GM12878 (cell line): ENCODE measurements around the gene CCDC68. TPM values are rescaled to one million over a fixed set of nuclear protein-coding genes. Genes with fewer than 3 reads are reported as not detected.

Source experiments
- ATAC-seq: fragments of 200-7000 bp; cut with Tn5 transposase; 3 replicates; pipeline ENCODE4 v1.9.1; 2020; ENCODE audit warnings: mild to moderate bottlenecking, moderate library complexity
- BruUV-seq: library from RNA; stranded (reverse); fragments of 400-500 nt; replicated peaks from 2 replicates; lab custom pipeline; 2021; lab: Mats Ljungman, UMichigan
- CTCF ChIA-PET: fragments of 300-600 bp; sonication (Branson Sonifier 250); formaldehyde crosslinking; extraction: SDS; loops from one replicate; lab custom pipeline; 2021; ENCODE audit warnings: inconsistent platforms; lab: Yijun Ruan, JAX
- POLR2A ChIA-PET: fragments of 350-600 bp; formaldehyde crosslinking; extraction: SDS; loops from one replicate; lab custom pipeline; 2021; ENCODE audit warnings: inconsistent platforms; lab: Charles Lee
- RAD21 ChIA-PET: fragments of 300-600 bp; sonication (Branson Sonifier 250); formaldehyde crosslinking; loops from one replicate; lab custom pipeline; 2023; ENCODE audit warnings: antibody characterized with exemption; ENCODE audit not compliant: unreplicated experiment; lab: Charles Lee
- SMC1A ChIA-PET: fragments of 300-600 bp; sonication (Branson Sonifier 250); formaldehyde crosslinking; loops from one replicate; lab custom pipeline; 2023; ENCODE audit not compliant: unreplicated experiment, uncharacterized antibody; lab: Charles Lee
- DNase-seq: peaks from one replicate; pipeline ENCODE4 v3.0.0-alpha.2; 2011; ENCODE audit warnings: low read depth, low spot score
- FAIRE-seq: peaks from 3 replicates; lab custom pipeline; 2011; peaks lifted over from hg19 to GRCh38; lab: Jason Lieb, UNC
- H2AFZ ChIP-seq: 2 replicates; pipeline ENCODE4 v1.6.0; 2011; ENCODE audit warnings: low read depth, low read length, control low read depth; ENCODE audit not compliant: control insufficient read depth
- H3K27ac ChIP-seq: 2 replicates; pipeline ENCODE4 v1.5.1; 2011; ENCODE audit warnings: control low read depth; ENCODE audit not compliant: control insufficient read depth, insufficient read depth
- H3K27me3 ChIP-seq, 2 experiments: replicated peaks in 1 of 2; 2 replicates each; pipeline versions ENCODE4 v1.6.0 to v1.6.1; 2011; ENCODE audit warnings: low read length in 1 of 2; ENCODE audit not compliant: control insufficient read depth in 2 of 2, insufficient read depth in 2 of 2
- H3K36me3 ChIP-seq, 2 experiments: 2 replicates each; pipeline ENCODE4 v1.5.1; 2011; ENCODE audit warnings: low read length in 1 of 2; ENCODE audit not compliant: control insufficient read depth in 2 of 2, insufficient read depth in 2 of 2
- H3K4me1 ChIP-seq: 2 replicates; pipeline ENCODE4 v1.6.1; 2011; ENCODE audit warnings: mild to moderate bottlenecking, low read length, moderate library complexity, mixed read lengths; ENCODE audit not compliant: control insufficient read depth, insufficient read depth
- H3K4me2 ChIP-seq: 2 replicates; pipeline ENCODE4 v1.6.0; 2011; ENCODE audit warnings: control low read depth; ENCODE audit not compliant: control insufficient read depth, insufficient read depth
- H3K4me3 ChIP-seq: fragments of 200-600 bp; sonication (generic); 2 replicates; pipeline ENCODE4 v1.5.1; 2016
- H3K79me2 ChIP-seq: 2 replicates; pipeline ENCODE4 v1.6.0; 2011; ENCODE audit warnings: low read length; ENCODE audit not compliant: control insufficient read depth, insufficient read depth
- H3K9ac ChIP-seq: 2 replicates; pipeline ENCODE4 v1.8.0; 2011; ENCODE audit warnings: low read length, control low read depth, mixed read lengths; ENCODE audit not compliant: control insufficient read depth, insufficient read depth
- H3K9me3 ChIP-seq: replicated peaks from 3 replicates; pipeline ENCODE4 v1.5.1; 2011; ENCODE audit warnings: mild to moderate bottlenecking, low read length; ENCODE audit not compliant: control insufficient read depth, insufficient read depth
- H4K20me1 ChIP-seq: 2 replicates; pipeline ENCODE4 v1.6.0; 2011; ENCODE audit not compliant: control insufficient read depth, insufficient read depth
- BCLAF1 ChIP-seq: fragments of 450-650 bp; IDR thresholded peaks from 2 replicates; pipeline ENCODE4 v1.6.1; 2017; ENCODE audit warnings: antibody characterized with exemption, mild to moderate bottlenecking, moderate library complexity
- CBX5 ChIP-seq: sonication (generic); IDR thresholded peaks from 2 replicates; pipeline ENCODE4 v1.6.1; 2016; ENCODE audit warnings: low read depth, moderate library complexity, mild to moderate bottlenecking, inconsistent platforms
- EZH2 ChIP-seq: IDR thresholded peaks from 2 replicates; pipeline ENCODE4 v1.6.1; 2012; ENCODE audit warnings: low read depth, mild to moderate bottlenecking, control low read depth, inconsistent platforms, low read length, borderline replicate concordance; ENCODE audit not compliant: control insufficient read depth
- KLF5 ChIP-seq: fragments of 450-650 bp; IDR thresholded peaks from 2 replicates; pipeline ENCODE4 v1.6.1; 2014; ENCODE audit warnings: mild to moderate bottlenecking; ENCODE audit not compliant: partially characterized antibody
- MEF2B ChIP-seq: fragments of 450-650 bp; IDR thresholded peaks from 2 replicates; pipeline ENCODE4 v1.6.1; 2018; ENCODE audit warnings: mild to moderate bottlenecking, moderate library complexity; ENCODE audit not compliant: partially characterized antibody, poor library complexity, severe bottlenecking
- RB1 ChIP-seq: fragments of 450-650 bp; formaldehyde crosslinking; IDR thresholded peaks from 2 replicates; pipeline ENCODE4 v1.6.1; 2017; ENCODE audit warnings: mild to moderate bottlenecking, borderline replicate concordance
- SIX5 ChIP-seq: IDR thresholded peaks from 2 replicates; pipeline ENCODE4 v1.6.1; 2011; ENCODE audit warnings: mild to moderate bottlenecking, low read depth, low read length, moderate library complexity; ENCODE audit not compliant: severe bottlenecking
- SUPT20H ChIP-seq: IDR thresholded peaks from 2 replicates; pipeline ENCODE4 v1.6.1; 2011; ENCODE audit warnings: low read depth, mild to moderate bottlenecking, low read length, moderate library complexity, borderline replicate concordance; ENCODE audit not compliant: control insufficient read depth
- WGBS: methylation state at CpG from one replicate; pipeline ENCODE4 v1.1.6; 2016; ENCODE audit warnings: low lambda C conversion rate; ENCODE audit not compliant: insufficient replicate concordance, insufficient coverage; ENCODE audit errors: missing lambda C conversion rate; 5-methylcytosine and 5-hydroxymethylcytosine counted together
- in situ Hi-C: fragments of 300-500 bp; cut with MboI; formaldehyde crosslinking; loops from 9 replicates; pipeline ENCODE4 v1.14.3; 2018; ENCODE audit warnings: mixed read lengths
- intact Hi-C: fragments of 100-400 bp; cut with micrococcal nuclease; formaldehyde crosslinking; loops from one replicate; pipeline ENCODE4 v1.14.2; 2022; ENCODE audit not compliant: unreplicated experiment
- polyA plus RNA-seq, 11 experiments: library from polyadenylated mRNA; depleted of rRNA in 4 of 11; unstranded in 6 of 11; stranded (reverse) in 5 of 11; fragments of >200 nt; fragmentation: Nextera tagmentation in 4 of 11; fragmentation: Illumina TruSeq in 1 of 11; extraction: Ambion mirVana in 4 of 11; extraction: Trizol in 1 of 11; gene quantifications; 1 replicate in 1 of 11; 2 replicates in 10 of 11; pipeline versions ENCODE4 v1.2.1 to v1.2.3, GENCODE V29; 2011 to 2016; ENCODE audit warnings: inconsistent platforms in 2 of 11, missing spikeins in 2 of 11, low read depth in 1 of 11
- total RNA-seq, 4 experiments: library from RNA; depleted of rRNA in 3 of 4; stranded (reverse); fragments of >200 nt in 3 of 4; fragmentation: Illumina TruSeq in 1 of 4; extraction: Trizol in 1 of 4; gene quantifications; 2 replicates each; pipeline versions ENCODE4 v1.2.1 to v1.2.3, GENCODE V29; 2013 to 2021
- TF ChIP-seq, protein P1 (sequence below): fragments of 450-650 bp; formaldehyde crosslinking; IDR thresholded peaks from 2 replicates; pipeline ENCODE4 v1.4.0; 2022; ENCODE audit warnings: mild to moderate bottlenecking, moderate library complexity

The CCDC68 gene
- total and polyA plus RNA-seq, 10 of the 15 experiments (the other 5 are each of a cell fraction or from before 2014, with no cell fraction given) = 0.04 TPM; not detected in 9

- Histone ChIP-seq H3K36me3 (no peaks in the 10 kb centered on the region), H3K79me2 (no peaks in the 10 kb centered on the region), H3K9ac (no peak overlapping the region), H3K27ac (no peak overlapping the region), H3K27me3 (no peaks in the 10 kb centered on the region), H3K9me3 (no peaks in the 10 kb centered on the region), H2AFZ (no peak overlapping the region), H4K20me1 (no peaks in the 10 kb centered on the region), H3K4me1 (no peaks in the 10 kb centered on the region), H3K4me2 (no peak overlapping the region), H3K4me3 (no peak overlapping the region)
- DNase-seq = no peak
- WGBS = 36% methylated on average over 1 of the region's 1 CpG
- intact Hi-C loops (no loop called here), in situ Hi-C loops (no loop called here)
- BruUV-seq = no TSS peak
- no peak for FAIRE-seq
- POLR2A ChIA-PET = no interaction called here
- CTCF ChIA-PET = no interaction called here
- no peak for ATAC-seq
- TF ChIP-seq CBX5 (no peak), SIX5 (no peak), KLF5 (no peak), MEF2B (no peak), EZH2 (no peak)
- RAD21 ChIA-PET = no interaction called here
- SMC1A ChIA-PET = no interaction called here
These were observed 82.2 kb downstream of the CCDC68 start for GRCh38 chr18:54877076-54877475.

GRCh38 chr18:54875063-54875462 lies 84.2 kb downstream of the CCDC68 start:
- 41% methylated on average over 3 of the region's 3 CpGs for WGBS
- TF ChIP-seq, protein P1, sequence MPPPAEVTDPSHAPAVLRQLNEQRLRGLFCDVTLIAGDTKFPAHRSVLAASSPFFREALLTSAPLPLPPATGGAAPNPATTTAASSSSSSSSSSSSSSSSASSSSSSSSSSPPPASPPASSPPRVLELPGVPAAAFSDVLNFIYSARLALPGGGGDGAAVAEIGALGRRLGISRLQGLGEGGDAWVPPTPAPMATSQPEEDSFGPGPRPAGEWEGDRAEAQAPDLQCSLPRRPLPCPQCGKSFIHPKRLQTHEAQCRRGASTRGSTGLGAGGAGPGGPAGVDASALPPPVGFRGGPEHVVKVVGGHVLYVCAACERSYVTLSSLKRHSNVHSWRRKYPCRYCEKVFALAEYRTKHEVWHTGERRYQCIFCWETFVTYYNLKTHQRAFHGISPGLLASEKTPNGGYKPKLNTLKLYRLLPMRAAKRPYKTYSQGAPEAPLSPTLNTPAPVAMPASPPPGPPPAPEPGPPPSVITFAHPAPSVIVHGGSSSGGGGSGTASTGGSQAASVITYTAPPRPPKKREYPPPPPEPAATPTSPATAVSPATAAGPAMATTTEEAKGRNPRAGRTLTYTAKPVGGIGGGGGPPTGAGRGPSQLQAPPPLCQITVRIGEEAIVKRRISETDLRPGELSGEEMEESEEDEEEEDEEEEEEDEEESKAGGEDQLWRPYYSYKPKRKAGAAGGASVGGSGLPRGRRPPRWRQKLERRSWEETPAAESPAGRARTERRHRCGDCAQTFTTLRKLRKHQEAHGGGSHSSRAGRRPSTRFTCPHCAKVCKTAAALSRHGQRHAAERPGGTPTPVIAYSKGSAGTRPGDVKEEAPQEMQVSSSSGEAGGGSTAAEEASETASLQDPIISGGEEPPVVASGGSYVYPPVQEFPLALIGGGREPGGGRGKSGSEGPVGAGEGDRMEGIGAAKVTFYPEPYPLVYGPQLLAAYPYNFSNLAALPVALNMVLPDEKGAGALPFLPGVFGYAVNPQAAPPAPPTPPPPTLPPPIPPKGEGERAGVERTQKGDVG (CRISPR knock-in tag) = no peak
- TF ChIP-seq BCLAF1 = no peak
- TF ChIP-seq RB1 = no peak
- TF ChIP-seq SUPT20H = no peak

More at GRCh38 chr18:54875063-54875462, 84.2 kb downstream of the CCDC68 start:
- Histone ChIP-seq H3K4me3 (no peak overlapping the region), H3K9me3 (no peaks in the 10 kb centered on the region), H2AFZ (no peak overlapping the region), H3K4me2 (no peak overlapping the region), H3K27ac (no peak overlapping the region), H3K4me1 (no peaks in the 10 kb centered on the region), H4K20me1 (no peaks in the 10 kb centered on the region), H3K36me3 (no peaks in the 10 kb centered on the region), H3K27me3 (no peaks in the 10 kb centered on the region), H3K9ac (no peak overlapping the region), H3K79me2 (no peaks in the 10 kb centered on the region)
- CTCF ChIA-PET = no interaction called here
- SMC1A ChIA-PET = no interaction called here
- ATAC-seq = no peak
- in situ Hi-C loops (no loop called here), intact Hi-C loops (no loop called here)
- DNase-seq = no peak
- POLR2A ChIA-PET = no interaction called here
- BruUV-seq = no TSS peak
- RAD21 ChIA-PET = no interaction called here
- FAIRE-seq = no peak
